IgD-negative memory B cell (primary cell): ENCODE measurements around the gene VDR. TPM values are rescaled to one million over a fixed set of nuclear protein-coding genes. Genes with fewer than 3 reads are reported as not detected.
A peak's percentile ranks its signal among the peaks of the same experiment; 100 is the strongest.
"Not testable (repeated sequence)": the region's sequence is repeated elsewhere in the genome, so short reads cannot be mapped to it uniquely, and the experiment has no call there.

Experiments
- H3K27ac Mint-ChIP-seq, 3 donors: one replicate each; pipeline ENCODE4 v1.8.0; 2020 to 2022; ENCODE audit warnings: mild to moderate bottlenecking in 3 of 3, mixed read lengths in 3 of 3, moderate library complexity in 1 of 3
- H3K27me3 Mint-ChIP-seq: one replicate; pipeline ENCODE4 v1.8.0; 2021; ENCODE audit warnings: mixed read lengths
- H3K36me3 Mint-ChIP-seq: one replicate; pipeline ENCODE4 v1.8.0; 2020; ENCODE audit warnings: mild to moderate bottlenecking, mixed read lengths
- H3K4me1 Mint-ChIP-seq, 3 donors: one replicate each; pipeline ENCODE4 v1.8.0; 2020 to 2022; ENCODE audit warnings: mixed read lengths in 3 of 3, mild to moderate bottlenecking in 1 of 3
- H3K4me3 Mint-ChIP-seq, 4 donors: one replicate each; pipeline ENCODE4 v1.8.0; 2020 to 2022; ENCODE audit warnings: mild to moderate bottlenecking in 4 of 4, mixed read lengths in 4 of 4, moderate library complexity in 3 of 4
- H3K9me3 Mint-ChIP-seq, 3 donors: one replicate each; pipeline ENCODE4 v1.8.0; 2020 to 2021; ENCODE audit warnings: mixed read lengths in 3 of 3, mild to moderate bottlenecking in 1 of 3
- polyA plus RNA-seq: library from polyadenylated mRNA; unstranded; fragments of 300-500 nt; fragmentation: Illumina TruSeq; gene quantifications from one replicate; pipeline ENCODE4 v1.2.3, GENCODE V29; 2021

Gene VDR
- polyA plus RNA-seq, 1 donor from 2014 or later, result 0.61 TPM

DNA sequence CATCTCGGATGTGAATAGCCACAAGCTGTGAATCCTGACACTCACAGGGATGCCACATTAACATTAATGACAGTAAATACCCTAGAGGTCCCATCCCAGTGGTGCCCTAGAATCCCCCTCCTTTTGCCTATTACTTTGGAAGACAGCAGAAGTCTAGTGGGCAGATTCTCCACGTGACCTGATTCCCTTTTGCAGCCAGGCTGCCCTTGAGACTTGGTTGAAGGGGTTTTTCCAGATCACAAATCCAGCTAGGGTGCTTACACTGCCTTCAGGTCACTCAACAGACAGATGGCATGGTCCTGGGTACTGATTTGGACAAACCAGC is 93.8 kb downstream of the VDR start:
- Mint-ChIP-seq H3K27me3 (no peaks in the 10 kb centered on the region), H3K4me3 (peak overlapping the region; percentile 85 to 95 (median 90)), H3K36me3 (peaks cover 2% of the 10 kb centered on the region), H3K27ac (peak overlapping the region; percentile 96 to 97 (median 97)), H3K4me1 (peaks cover 57 to 83% (median 72%) of the 10 kb centered on the region in 3 donors), H3K9me3 (no peaks in the 10 kb centered on the region)

DNA sequence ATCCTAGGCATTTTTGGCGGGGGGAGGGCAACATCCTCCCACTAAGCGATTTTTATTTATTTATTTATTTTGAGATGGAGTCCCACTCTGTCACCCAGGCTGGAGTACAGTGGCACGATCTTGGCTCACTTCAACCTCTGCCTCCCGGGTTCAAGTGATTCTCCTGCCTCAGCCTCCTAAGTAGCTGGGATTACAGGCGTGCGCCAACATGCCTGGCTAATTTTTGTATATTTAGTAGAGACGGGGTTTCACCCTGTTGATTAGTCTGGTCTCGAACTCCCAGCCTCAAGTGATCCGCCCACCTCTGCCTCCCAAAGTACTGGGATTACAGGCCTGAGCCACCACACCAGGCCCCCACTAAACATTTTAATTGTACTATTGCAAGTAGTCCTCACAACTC is 95.3 kb downstream of the VDR start:
- H3K4me3 Mint-ChIP-seq, result peak overlapping the region; percentile 3 to 95 (median 52)
- H3K36me3 Mint-ChIP-seq, H3K9me3 Mint-ChIP-seq, H3K27me3 Mint-ChIP-seq: not testable (repeated sequence)
- peaks cover 58 to 85% (median 73%) of the 10 kb centered on the region in 3 donors for H3K4me1 Mint-ChIP-seq
- H3K27ac Mint-ChIP-seq, result peak overlapping the region; percentile 96 to 97 (median 97)

DNA sequence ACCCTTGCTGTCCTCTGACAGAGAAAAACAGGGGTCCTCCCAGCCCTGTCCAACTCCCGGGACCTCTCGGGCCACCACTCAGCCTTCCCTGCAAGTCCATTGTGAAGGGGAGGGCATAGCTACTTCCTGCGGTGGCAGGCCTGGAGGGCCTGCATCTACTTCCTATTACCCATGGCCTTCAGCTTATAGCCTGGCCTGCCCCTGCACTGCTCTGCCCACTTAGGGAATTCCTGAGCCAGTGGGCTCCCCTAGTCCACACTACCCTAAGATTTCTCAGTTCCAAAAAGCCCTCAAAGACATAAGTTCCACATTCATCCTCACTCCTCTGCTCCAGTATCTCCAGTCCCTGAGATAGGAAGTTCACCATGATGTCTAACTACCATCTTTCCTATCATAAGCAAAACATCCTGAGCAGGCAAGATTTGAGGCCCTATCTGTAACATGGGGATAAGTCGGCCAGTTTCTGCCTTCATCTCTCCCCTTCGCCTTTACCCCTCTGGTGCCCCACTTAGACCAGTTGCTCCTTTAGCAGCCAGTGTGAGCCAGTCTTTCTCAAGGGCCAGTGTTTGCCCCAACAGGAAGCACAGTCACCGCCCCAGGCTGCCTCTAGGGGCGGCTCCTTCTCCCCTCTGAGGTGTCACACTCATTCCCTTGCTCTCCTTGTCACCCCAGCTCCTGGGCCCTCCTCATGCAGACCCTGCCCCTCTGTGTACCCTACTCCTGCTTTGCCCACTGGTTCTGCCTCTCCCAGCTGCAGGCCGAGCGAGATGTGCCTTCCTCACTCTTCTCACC is 96.0 kb downstream of the VDR start:
- H3K27me3 Mint-ChIP-seq, result no peaks in the 10 kb centered on the region
- H3K36me3 Mint-ChIP-seq, result no peaks in the 10 kb centered on the region
- H3K9me3 Mint-ChIP-seq, result no peaks in the 10 kb centered on the region
- H3K4me1 Mint-ChIP-seq, result peaks cover 64 to 84% (median 75%) of the 10 kb centered on the region in 3 donors
- H3K27ac Mint-ChIP-seq, result peak overlapping the region; percentile 96 to 97 (median 97)
- H3K4me3 Mint-ChIP-seq, result peak overlapping the region; percentile 72 to 90 (median 84)

DNA sequence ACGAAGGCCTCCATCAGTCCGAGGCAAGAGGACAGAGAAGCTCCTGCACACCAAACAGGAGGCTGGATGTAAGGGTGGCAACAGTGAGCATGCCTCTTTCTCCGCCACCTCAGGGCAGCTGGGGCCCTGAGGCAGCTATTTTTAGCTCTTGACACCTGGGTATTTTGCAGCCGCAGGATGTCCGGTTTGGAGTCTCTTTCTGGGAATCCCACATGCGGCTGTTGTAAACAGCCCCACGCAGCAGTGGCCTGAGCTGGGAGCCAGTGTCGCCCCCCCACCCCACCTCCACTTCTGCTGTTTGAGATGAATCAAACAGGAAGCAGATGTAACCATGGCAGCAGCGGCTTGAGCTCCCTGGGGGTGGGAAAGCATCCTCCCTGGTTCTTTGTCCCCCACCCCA is 96.7 kb downstream of the VDR start:
- H3K27ac Mint-ChIP-seq, result peak overlapping the region; percentile 96 to 97 (median 97)
- H3K9me3 Mint-ChIP-seq, result no peaks in the 10 kb centered on the region
- peak overlapping the region; percentile 72 to 90 (median 84) for H3K4me3 Mint-ChIP-seq
- H3K4me1 Mint-ChIP-seq, result peaks cover 69 to 86% (median 76%) of the 10 kb centered on the region in 3 donors
- H3K27me3 Mint-ChIP-seq, result no peaks in the 10 kb centered on the region
- no peaks in the 10 kb centered on the region for H3K36me3 Mint-ChIP-seq

DNA sequence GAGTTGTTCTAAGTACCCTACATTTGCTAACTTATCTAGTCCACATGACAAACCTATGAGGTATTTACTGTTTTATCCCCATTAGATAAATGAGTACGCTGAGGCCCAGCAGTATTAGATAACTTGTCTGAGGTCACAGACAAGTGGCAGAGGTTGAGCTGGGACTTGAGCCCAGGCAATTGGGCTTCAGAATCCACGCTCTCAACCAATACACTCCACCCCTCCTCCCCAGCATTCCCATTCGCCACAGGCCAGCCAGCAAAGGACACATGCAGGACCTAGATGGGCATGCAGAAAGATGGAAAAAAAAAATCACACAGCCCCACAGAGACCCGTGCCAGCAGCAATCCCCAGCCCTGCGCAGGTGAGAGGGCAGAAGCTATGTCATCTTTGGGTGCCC is 97.5 kb downstream of the VDR start:
- Mint-ChIP-seq H3K36me3 (no peaks in the 10 kb centered on the region), H3K27me3 (no peaks in the 10 kb centered on the region), H3K9me3 (no peaks in the 10 kb centered on the region), H3K4me3 (peak overlapping the region in 3 of 4 donors; percentile 33 to 90 (median 90)), H3K27ac (peak overlapping the region; percentile 96 to 97 (median 97)), H3K4me1 (peaks cover 69 to 89% (median 77%) of the 10 kb centered on the region in 3 donors)

DNA sequence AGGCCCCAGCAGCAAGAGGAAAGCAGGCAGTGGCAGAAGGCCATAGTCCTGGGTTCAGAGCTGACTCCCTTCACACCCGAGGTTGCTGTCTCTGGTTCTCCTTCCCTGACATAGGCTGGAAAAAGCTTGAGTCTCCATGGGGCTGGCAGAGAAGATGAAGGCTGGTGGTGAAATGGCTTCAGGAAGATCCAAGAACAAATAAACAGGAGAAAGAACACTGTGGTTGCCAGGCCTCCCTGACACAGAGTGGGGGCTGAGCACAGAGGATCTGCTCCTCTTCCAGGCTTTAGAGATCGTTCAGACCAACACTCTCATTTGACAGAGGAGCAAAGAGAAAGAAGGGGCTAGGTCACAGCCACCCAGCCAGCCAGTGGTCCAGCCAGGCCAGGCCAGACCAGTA is 99.4 kb downstream of the VDR start:
- Mint-ChIP-seq H3K4me3 (peak overlapping the region in 1 of 4 donors; percentile 73), H3K36me3 (peaks cover 3% of the 10 kb centered on the region), H3K27me3 (no peaks in the 10 kb centered on the region)

DNA sequence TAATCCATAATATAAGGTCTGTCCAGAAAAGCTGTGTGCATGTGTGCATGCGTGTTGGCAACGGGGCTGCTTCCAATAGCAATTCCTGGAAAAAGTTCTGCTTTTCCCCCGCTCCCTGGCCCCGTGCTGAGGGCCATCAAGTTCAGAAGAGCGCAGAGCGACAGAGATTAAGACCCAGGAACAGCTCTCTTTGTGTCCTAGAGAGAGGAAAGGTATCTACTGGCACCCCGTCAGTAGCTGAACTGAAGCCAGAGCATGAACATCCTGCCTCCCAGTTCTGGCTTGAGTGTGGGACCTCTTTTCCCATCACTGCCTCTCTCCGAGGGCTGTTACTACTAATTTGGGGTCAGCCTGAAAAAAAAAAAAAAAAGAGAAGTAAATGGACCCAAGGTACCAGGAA is 100.6 kb downstream of the VDR start:
- peaks cover 3% of the 10 kb centered on the region for H3K36me3 Mint-ChIP-seq
- H3K4me3 Mint-ChIP-seq, result peak overlapping the region in 2 of 4 donors; percentile 4 to 58
- peak overlapping the region in 2 of 3 donors; percentile 75 to 97 for H3K27ac Mint-ChIP-seq
- H3K4me1 Mint-ChIP-seq, result peaks cover 58 to 79% (median 68%) of the 10 kb centered on the region in 3 donors
- H3K27me3 Mint-ChIP-seq, result no peaks in the 10 kb centered on the region
- H3K9me3 Mint-ChIP-seq, result no peaks in the 10 kb centered on the region

More for the DNA sequence above, 99.4 kb downstream of the VDR start:
- H3K27ac Mint-ChIP-seq, result peak overlapping the region; percentile 75 to 97 (median 86)
- H3K4me1 Mint-ChIP-seq, result peaks cover 62 to 87% (median 75%) of the 10 kb centered on the region in 3 donors
- H3K9me3 Mint-ChIP-seq, result no peaks in the 10 kb centered on the region

DNA sequence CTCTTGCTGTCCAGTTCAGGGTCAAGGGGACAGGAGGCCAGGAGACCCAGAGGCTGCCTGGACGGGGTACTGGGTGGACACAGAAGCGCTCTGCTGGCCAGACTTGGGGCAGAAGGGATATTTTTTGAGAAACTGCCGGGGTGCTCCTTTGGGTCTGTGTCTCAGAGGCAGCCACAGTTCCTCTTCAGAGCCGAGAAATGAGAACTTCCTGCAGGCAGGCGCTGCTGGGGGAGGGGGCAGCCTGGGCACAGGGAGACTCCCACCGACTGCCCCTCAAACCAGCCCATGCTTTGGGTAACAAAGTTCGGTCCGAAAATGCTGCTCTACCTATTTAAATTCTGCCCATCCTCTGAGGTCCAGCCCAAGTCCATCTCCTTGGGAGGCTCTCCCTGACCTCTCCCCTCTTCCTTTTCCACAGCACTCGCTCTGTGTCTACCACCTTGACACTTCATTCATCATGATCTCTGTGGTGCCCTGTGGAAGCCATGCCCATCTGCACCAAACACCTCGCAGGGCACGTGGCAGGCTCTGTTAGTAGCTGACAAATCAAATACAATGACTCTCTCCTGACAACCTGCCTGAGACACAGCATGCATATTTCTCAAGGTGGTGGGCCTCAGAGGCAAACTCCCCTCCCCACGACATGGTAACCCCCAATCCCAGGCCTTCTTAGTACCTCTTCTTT is 101.5 kb downstream of the VDR start:
- peak overlapping the region in 3 of 4 donors; percentile 50 to 89 (median 58) for H3K4me3 Mint-ChIP-seq
- H3K27ac Mint-ChIP-seq, result peak overlapping the region; percentile 1 to 88 (median 12)
- no peaks in the 10 kb centered on the region for H3K9me3 Mint-ChIP-seq
- H3K36me3 Mint-ChIP-seq, result peaks cover 3% of the 10 kb centered on the region
- no peaks in the 10 kb centered on the region for H3K27me3 Mint-ChIP-seq
- peaks cover 49 to 72% (median 62%) of the 10 kb centered on the region in 3 donors for H3K4me1 Mint-ChIP-seq

DNA sequence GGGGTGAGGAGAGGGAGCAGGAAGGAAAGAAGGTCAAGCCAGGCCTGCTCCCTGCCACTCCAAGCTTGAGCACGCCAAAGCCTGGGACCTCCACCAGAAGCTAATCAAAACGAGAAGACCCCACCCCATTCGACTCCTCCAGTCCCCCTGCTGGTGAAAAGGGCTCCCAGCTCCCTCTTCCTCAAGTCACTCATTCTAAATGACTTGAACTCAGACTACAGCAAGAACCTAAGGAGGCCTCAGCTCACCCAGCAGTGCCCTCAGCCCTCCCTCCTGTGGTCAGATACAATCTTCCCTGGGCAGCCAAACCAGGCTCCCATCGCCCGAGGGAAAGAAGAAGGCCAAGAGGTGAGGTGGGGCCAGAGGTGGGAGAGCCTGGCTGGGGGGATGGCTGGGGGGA is 102.5 kb downstream of the VDR start:
- Mint-ChIP-seq H3K36me3 (peaks cover 5% of the 10 kb centered on the region), H3K4me1 (peaks cover 44 to 64% (median 53%) of the 10 kb centered on the region in 3 donors), H3K27me3 (no peaks in the 10 kb centered on the region), H3K9me3 (no peaks in the 10 kb centered on the region), H3K4me3 (peak overlapping the region in 2 of 4 donors; percentile 60 to 82), H3K27ac (peak overlapping the region; percentile 32 to 93 (median 67))

DNA sequence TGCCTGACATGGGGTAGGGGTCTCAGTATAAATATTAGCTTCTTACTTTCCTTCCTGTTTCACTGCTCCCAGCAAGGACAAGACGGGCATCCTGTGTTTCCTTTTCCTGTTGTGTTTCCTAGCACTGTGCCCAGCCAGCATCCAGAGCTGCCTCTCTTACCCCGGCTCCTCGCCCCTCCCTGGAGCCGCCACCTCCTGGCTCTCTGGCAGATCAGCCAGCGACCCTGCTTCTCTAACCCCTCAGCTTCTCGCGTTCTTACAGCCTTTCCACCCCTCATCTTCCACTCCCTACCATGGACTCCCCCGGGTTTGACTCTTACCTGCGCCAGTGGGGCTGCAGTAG is 102.9 kb downstream of the VDR start:
- Mint-ChIP-seq H3K4me3 (peak overlapping the region in 3 of 4 donors; percentile 26 to 82 (median 60)), H3K4me1 (peaks cover 40 to 60% (median 50%) of the 10 kb centered on the region in 3 donors), H3K36me3 (peaks cover 5% of the 10 kb centered on the region), H3K9me3 (no peaks in the 10 kb centered on the region), H3K27me3 (no peaks in the 10 kb centered on the region), H3K27ac (peak overlapping the region; percentile 32 to 93 (median 67))

DNA sequence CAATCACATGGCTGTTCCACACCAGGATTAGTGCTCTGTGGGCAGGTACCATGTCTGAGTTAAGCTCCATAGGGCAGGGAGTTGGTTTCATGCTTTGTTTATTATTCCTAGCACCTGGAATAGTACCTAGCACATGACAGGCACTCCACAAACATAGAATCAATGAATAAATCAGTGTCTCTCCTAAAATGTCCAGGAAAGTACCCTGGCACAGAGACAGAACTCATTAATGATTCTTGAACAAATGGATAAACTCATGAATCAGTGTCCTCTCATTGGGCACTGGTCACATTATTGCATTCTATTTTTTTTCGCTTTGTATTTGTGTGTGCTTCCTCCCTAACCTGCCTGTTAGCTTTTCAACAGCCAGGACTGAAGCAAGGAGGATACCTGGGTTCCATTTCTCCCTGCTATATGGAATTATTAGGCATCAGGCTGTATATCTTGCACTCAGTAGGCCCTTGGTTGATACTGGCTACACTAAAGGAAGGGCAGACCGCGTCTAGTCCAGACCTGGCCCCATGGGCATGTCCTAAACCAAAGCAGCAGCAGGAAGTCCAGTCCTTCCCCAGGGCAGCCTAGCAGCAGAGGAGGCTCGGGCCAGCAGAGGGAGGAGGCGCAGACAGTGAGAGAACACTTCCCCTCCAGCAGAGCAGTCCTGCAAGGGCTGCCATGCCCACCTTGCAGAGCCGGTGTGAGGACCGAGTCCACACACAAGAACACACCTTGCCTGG is 103.5 kb downstream of the VDR start:
- Mint-ChIP-seq H3K4me3 (peak overlapping the region in 2 of 4 donors; percentile 26 to 82), H3K4me1 (peaks cover 40 to 55% (median 48%) of the 10 kb centered on the region in 3 donors), H3K27ac (peak overlapping the region in 2 of 3 donors; percentile 67 to 77), H3K9me3 (no peaks in the 10 kb centered on the region), H3K27me3 (no peaks in the 10 kb centered on the region), H3K36me3 (peaks cover 5% of the 10 kb centered on the region)

DNA sequence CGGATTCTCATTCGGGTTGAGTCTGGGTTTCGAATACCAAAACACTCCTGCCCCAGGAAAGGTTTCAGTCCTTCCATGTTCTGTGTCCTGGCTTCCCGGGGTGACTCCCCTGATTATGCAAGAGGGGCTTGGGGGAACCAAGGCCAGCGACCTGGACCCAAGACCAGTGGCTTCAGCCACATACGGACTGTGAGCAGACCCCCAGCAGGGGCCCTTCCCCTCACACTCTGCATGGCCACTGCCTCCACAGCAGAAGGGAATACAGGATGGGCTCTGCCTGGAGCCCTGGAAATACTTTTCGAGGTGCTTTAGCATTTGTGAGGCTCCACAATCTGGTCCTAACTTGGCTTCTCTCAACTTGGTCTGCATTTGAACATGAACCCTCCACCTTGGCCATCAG is 104.2 kb downstream of the VDR start:
- no peaks in the 10 kb centered on the region for H3K9me3 Mint-ChIP-seq
- no peaks in the 10 kb centered on the region for H3K27me3 Mint-ChIP-seq
- peaks cover 5% of the 10 kb centered on the region for H3K36me3 Mint-ChIP-seq
- peak overlapping the region in 1 of 4 donors; percentile 4 for H3K4me3 Mint-ChIP-seq
- H3K4me1 Mint-ChIP-seq, result peaks cover 36 to 48% (median 43%) of the 10 kb centered on the region in 3 donors
- H3K27ac Mint-ChIP-seq, result peak overlapping the region in 1 of 3 donors; percentile 77

DNA sequence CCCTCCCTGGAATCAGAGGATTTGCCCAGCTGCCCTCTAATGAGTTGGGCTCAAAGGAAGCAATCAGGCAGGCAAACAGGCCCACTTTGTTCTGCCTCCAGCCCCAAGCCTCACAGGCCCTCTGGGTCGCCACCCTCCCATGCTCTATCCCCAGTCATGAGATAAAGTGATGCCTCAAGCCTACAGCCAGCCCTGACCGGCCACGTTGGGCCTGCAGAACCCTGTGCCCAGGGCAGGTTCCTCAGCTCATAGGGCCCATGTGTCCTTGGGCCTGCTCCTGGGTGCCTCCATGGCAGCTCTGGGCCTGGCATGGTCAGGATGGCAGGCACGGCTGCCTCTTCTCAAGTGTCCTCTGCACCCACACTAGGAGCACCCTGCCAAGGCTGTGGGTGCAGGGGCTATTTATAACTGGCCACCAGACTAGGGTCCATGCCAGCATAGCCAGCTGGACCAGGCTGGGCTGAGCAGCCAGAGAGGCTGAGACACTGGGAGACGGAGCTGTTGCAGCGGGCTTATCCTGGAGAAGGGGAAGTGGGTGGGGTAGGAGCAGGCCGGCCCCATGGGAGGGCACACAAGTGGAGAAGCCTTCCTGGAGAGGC is 105.3 kb downstream of the VDR start:
- Mint-ChIP-seq H3K9me3 (no peaks in the 10 kb centered on the region), H3K36me3 (peaks cover 5% of the 10 kb centered on the region), H3K4me3 (peak overlapping the region in 1 of 4 donors; percentile 74), H3K27ac (peak overlapping the region in 1 of 3 donors; percentile 78), H3K27me3 (no peaks in the 10 kb centered on the region), H3K4me1 (peaks cover 28 to 37% (median 34%) of the 10 kb centered on the region in 3 donors)

DNA sequence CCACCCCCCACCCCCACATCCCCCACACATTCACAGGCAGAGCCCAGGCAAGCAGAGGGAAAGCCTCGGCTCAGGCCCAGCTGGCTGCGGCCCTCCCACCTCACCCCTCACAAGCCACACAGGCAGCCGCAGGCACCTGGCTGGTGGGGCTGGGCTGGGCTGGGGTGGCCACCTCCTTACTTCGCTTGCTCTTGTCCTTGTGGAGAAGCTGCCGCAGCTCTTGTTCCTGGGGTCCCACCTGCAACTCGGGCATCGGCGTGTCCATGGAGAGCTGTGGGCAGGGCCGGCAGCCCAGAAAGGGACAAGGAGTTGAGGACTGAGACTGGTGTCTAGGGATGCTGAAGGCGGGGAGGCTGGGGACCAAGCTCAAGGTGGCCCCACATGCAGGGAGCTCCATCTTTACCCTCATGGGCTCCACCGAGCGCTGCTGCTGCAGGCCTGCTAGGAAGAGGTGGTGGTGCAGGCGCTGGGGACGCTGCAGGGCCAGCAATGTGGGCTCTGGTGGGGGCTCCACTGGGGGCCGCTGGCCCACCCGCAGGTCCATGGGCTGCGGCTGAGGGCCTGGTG is 106.3 kb downstream of the VDR start:
- Mint-ChIP-seq H3K4me3 (no peak overlapping the region), H3K4me1 (peaks cover 20 to 28% (median 25%) of the 10 kb centered on the region in 3 donors), H3K27me3 (no peaks in the 10 kb centered on the region), H3K36me3 (peaks cover 8% of the 10 kb centered on the region), H3K27ac (no peak overlapping the region), H3K9me3 (no peaks in the 10 kb centered on the region)
